Right ventricle myocardium inferior (tissue), 1 donor: ENCODE data around the gene SIN3A. TPM values are rescaled to one million over a fixed set of nuclear protein-coding genes. Genes with fewer than 3 reads are reported as not detected.
"Not testable (repeated sequence)": the region's sequence is repeated elsewhere in the genome, so short reads cannot be mapped to it uniquely, and the experiment has no call there.

Source experiments
- ATAC-seq: fragments of 200-7000 bp; cut with Tn5 transposase; one replicate; pipeline ENCODE4 v1.9.1; 2020; ENCODE audit warnings: mild to moderate bottlenecking, moderate library complexity
- DNase-seq: peaks from one replicate; pipeline ENCODE4 v3.0.0; 2021; ENCODE audit errors: missing footprints
- intact Hi-C: fragments of 100-400 bp; cut with DNase I; formaldehyde crosslinking; loops from one replicate; pipeline ENCODE4 v1.11.0; 2022
- total RNA-seq: library from RNA; stranded (reverse); fragmentation: NEBNext Ultra II Directional; extraction: Animal tissue kit (Norgen Biotek cat#: 25700); gene quantifications from one replicate; pipeline ENCODE4 v1.2.1, GENCODE V29; 2021
- donor health status: DM: no; HTN: yes; CAD: no; lungs with severe emphysema.

SIN3A gene
- total RNA-seq, 1 donor from 2014 or later, result 24.5 TPM

DNA sequence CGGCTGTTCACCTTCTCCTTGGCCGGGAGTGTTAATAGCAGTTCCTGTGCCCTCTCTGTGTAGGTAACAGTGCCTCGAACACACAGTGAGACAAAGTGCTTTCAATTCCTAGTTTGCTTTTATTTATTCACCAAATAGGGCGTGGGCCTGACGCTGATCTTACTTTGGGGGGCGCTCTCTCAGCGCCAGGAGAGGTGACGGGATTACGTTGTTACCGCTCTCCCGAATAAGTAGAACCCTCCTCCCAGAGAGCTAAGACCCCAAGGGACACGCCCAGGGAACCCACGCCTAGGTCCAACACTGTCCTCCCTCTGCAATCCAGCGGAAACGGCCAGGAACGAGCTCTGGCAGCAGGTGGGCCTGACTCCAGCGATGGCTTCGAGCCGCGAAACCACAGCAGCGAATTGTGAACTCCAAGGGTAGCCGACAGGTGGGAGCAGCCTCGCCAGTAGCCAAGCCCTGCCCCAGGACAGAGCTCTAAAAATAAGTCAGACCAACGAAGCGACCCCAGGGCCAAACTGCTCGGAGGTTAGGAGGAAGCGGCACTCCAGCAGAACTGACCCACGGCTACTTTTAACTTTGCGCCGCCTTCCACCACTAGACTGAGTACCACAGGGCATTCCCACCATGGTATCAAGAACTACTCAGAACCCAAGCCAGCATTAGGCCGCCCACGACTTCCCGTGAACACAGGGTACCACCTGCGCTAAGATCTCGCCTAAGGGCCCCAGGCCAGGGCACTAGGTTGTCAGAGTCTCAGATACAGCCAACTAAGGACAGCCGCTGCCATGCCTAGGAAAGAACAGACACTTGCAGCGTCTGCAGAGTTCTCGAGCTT lies 1.6 kb upstream of the SIN3A start:
- no peak for ATAC-seq
- DNase-seq, result no peak

DNA sequence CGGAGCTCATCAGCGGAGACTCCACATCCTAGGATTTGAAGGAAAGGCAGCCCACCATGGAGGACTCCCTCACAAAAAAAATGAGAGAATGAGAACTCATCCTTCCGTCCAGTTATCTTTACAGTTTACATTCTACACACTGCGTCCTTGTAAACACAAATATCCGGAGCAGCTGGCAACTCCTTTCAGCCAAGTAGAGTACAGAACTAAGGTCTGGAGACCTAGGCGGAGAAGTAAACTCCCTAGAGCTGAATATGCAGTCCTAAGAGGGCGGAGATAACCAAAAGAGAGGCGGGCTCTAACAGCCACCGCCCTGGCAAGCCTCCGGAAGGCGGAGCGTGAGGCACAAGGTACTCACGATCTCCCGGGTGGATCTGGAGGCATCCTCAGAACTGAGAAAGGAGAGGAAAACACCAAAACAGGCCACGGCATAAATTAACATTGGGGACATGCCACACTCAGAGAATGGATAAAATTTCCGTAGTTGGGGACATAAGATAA lies 924 bp upstream of the SIN3A start:
- peak; percentile 18 for ATAC-seq
- intact Hi-C loops, result loop anchor here (5.0 kb wide), 4 partner anchors 125 to 250 kb away; partner anchors contain the start of genes C15orf39, PTPN9, SNUPN and SNX33
- peak; percentile 92 for DNase-seq

More for the DNA sequence above, 1.6 kb upstream of the SIN3A start:
- intact Hi-C loops, result loop anchor here (5.0 kb wide), 4 partner anchors 124 to 251 kb away; partner anchors contain the start of genes C15orf39, PTPN9, SNUPN and SNX33

DNA sequence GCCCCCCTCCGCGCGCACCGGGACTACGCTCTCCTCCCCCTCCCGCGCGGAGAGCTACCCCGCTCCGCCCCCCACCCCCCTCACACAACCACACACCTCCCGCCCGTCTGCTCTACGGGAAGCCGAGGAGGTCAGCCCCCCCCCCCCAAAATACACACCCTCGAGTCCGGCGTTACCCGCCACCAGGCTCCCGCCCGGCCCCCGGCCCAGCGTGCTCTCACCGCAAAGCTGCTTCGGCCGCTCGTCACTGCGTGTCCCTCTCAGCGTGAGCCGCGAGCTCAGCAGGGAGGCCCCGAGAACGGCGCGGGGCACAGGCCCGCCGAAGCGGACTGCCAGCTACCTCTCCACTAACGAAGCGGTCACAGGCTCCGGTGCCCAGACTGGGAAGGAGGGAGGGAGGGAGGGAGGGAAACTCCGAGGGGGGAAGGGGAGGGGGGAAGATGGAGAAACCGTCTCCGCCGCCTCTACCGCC lies 252 bp downstream of the SIN3A start:
- ATAC-seq, result no peak
- peak; percentile 85 for DNase-seq
- intact Hi-C loops, result loop anchor here (2.0 to 5.0 kb wide), 5 partner anchors 82 to 249 kb away; partner anchors contain the start of genes C15orf39, MAN2C1, PTPN9 and SNUPN

DNA sequence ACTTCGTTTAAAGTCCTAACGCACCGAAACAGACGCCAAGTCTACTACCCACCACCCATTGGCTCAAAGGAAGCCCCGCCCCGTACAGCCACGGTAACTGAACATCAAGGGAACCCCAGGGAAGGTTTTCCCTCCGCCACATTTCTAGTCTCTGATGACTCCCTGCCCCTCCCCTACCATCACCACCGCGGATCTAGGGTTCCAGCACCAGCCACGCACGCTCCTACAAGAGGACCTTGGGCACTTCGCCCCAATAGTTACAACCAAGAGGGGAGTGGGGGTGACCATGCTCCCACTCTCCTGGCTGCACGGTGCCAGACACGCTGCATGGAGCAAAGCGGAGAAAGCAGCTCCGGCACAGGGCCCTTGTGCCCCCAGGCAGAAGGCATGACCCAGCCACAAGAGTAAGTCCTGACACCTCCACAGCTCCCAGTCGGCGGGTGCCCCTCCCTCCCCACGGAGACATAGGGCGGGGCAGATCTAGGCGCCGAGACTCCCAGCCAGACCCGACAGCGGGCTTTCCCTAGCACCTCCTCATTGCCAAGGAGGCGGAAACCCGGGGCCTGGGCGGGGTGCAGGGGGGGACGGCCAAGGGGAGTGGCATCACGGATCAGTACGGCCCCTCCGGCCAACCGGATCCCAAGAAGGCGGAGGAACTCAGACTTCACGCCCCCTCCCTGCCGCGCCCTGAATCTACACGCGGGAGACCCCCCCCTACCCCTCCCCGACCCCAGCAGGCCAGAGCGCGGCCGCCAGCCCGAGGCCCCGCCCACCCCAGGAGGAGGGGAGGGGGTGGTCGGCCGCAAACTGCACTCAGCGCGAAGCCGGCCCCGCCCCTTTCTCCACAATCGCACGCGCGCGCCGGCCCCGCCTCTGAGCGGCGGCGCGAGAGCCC lies 936 bp downstream of the SIN3A start:
- intact Hi-C loops, result loop anchor here (2.0 to 5.0 kb wide), 5 partner anchors 82 to 248 kb away; partner anchors contain the start of genes C15orf39, MAN2C1, PTPN9 and SNUPN
- DNase-seq (peak; percentile 98), ATAC-seq (peak; percentile 58)

DNA sequence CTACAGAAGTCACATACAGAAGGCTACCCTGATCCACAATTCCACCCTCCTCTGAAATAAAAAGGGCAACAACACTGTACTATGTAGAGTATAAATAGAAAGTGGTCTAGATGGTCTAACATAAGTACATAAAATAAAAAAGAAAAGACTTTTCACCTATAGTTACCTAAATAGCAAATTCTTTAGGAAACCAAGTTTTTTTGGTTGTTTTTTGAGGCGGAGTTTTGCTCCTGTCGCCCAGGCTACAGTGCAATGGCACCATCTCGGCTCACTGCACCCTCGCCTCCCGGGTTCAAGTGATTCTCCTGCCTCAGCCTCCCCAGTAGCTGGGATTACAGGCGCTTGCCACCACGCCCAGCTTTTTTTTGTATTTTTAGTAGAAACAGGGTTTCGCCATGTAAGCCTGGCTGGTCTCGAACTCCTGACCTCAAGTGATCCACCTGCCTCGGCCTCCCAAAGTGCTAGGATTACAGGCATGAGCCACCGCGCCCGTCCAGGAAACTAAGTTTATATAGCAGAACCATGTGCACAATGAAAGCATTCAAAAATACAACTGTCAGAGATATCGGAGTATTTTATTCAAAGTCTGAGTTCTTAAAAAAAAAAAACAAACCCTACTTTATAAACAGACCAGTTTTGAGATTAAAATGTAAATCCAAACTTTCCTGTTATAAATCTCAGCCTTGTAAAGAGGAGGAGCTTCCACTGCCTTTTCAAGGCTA lies 1.7 kb downstream of the SIN3A start:
- DNase-seq (no peak), ATAC-seq (no peak)
- intact Hi-C loops, result loop anchor here (2.0 to 5.0 kb wide), 5 partner anchors 81 to 247 kb away; partner anchors contain the start of genes C15orf39, MAN2C1, PTPN9 and SNUPN

DNA sequence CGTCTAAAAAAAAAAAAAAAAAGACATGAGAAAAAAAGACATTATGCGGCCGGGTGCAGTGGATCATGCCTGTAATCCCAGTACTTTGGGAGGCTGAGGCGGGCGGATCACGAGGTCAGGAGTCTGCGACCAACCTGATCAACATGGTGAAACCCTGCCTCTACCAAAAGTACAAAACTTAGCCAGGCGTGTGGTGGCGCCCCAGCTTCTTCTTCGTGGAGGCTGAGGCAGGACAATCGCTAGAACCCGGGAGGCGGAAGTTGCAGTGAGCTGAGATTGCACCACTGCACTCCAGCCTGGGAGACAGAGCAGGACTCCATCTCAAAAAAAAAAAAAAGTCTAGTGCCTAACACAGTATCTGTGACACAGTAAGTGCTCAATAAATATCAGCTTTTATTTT lies 3.3 kb downstream of the SIN3A start:
- peak; percentile 71 for DNase-seq
- ATAC-seq, intact Hi-C loops: not testable (repeated sequence)

DNA sequence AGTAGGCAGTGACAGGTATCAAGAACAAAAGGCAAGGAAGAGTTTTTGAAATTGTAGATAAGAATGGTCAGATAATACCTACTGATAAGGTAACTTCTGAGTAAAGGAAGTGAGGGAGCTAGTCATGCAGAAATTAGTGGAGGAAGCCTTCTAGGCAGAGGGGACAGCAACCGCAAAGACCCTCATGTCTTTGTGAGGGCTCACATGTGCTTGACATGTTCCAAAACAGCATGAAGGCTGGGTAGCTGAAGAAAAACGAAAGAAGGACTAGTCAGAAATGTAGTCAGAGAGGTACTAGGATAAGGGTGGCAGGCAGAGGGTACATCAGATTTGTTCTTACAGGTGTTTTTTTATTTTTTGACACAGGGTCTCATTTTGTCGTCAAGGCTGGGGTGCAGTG lies 5.3 kb downstream of the SIN3A start:
- intact Hi-C loops, result no loop called here
- no peak for ATAC-seq

DNA sequence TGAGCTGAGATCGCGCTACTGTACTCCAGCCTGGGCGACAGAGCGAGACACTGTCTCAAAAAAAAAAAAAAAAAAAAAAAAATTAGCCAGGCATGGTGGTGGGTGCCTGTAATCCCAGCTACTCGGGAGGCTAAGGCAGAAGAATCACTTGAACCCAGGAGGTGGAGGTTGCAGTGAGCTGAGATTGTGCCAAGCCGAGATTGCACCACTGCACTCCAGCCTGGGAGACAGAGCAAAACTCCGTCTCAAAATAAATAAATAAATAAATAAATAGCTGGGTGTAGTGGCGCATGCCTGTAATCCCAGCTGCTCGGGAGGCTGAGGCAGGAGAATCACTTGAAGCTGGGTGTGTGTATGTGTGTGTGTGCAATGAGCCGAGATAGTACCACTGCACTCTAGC lies 6.2 kb downstream of the SIN3A start:
- DNase-seq, ATAC-seq, intact Hi-C loops: not testable (repeated sequence)

More for the DNA sequence above, 5.3 kb downstream of the SIN3A start:
- DNase-seq, result no peak

DNA sequence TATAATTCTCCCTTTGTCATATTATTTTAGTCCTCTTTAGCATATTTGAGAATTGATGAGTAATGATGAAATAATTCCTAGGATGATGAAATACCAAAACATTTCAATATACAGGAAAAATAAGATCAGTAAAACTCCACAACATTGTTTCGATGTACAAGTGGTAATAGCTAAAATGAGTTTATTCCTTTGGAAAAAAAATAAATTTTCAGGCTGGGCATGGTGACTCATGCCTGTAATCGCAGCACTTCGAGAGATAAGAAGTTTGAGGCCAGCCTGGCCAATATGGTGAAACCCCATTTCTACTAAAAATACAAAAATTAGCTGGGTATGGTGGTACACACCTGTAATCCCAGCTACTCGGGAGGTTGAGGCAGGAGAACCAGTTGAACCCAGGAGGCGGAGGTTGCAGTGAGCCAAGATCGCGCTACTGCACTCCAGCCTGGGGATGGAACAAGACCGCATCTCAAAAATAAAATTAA lies 7.5 kb downstream of the SIN3A start:
- DNase-seq, intact Hi-C loops, ATAC-seq: not testable (repeated sequence)

DNA sequence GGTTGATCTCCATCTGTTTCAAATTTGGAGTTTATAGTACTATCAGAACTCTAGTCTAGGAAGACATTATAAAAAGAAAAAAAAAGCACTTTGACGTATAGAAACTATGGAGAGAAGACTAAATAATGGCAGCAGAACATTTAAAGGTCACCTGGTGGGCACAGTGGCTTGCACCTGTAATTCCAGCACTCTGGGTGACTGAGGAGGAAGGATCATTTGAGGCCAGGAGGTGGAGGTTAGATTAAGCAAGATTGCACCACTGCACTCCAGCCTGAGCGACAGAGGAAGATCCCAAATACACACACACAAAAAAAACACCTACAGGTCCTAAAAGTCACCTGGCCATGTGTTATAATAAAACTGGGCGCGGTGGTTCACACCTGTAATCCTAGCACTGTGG lies 13.8 kb downstream of the SIN3A start:
- ATAC-seq (no peak), DNase-seq (no peak)
- intact Hi-C loops, result no loop called here

DNA sequence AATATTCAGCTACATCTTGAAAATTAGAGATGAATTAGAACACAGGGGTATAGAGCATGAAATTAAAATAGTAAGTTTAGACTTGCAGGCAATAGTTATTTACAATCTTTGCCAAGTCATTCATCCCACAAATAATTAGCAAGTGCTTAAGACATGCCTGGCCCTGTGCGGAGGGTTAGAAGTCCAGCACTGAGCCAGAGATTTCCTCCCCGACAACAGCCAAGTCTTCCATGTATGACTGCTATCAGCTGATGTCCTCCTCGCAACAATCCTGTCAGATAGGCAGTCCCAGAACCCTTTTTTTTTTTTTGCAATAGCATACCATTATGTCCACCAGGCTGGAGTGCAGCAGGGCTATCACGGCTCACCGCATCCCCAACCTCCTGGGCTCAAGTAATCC lies 14.6 kb downstream of the SIN3A start:
- no peak for DNase-seq
- intact Hi-C loops, result no loop called here
- ATAC-seq, result no peak

DNA sequence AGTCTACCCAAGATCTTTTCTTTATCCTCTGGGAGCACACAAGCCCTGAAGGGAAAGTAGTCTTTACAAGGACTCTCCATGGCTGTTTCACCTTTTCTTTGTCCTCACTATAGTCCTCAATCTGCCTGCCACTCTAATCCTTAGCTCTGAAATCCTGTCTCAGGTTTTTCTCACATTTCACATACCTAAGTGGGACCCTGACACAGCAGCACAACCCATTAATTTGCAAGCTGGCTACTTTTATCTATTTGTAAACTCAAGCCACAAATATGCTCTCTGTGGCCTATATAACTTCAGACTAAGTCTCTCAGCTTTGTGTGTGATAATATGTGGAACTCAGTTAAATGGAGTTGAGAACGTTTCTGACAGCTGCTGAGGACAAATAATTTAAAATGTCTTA lies 19.8 kb downstream of the SIN3A start:
- no peak for DNase-seq
- ATAC-seq, result no peak
- intact Hi-C loops, result no loop called here

DNA sequence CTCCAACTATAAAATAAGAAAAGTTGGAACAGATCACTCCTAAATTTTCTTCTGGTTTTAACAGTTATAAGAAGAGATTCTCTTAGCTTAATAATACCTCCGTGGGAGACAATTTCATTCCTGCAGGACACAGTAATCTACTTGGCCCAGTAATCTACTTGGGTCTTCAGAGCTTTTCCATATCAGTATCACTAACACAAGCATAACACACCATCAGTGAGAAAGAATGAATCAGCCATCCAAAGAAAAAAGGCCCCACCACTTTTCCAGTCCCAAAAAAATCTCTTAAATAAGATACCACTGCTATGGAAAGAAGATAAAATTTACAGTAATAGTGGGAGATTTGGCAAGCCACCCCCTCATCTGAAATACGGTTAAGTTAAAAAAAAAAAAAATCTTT lies 20.2 kb downstream of the SIN3A start:
- no peak for ATAC-seq
- intact Hi-C loops, result no loop called here
- no peak for DNase-seq

DNA sequence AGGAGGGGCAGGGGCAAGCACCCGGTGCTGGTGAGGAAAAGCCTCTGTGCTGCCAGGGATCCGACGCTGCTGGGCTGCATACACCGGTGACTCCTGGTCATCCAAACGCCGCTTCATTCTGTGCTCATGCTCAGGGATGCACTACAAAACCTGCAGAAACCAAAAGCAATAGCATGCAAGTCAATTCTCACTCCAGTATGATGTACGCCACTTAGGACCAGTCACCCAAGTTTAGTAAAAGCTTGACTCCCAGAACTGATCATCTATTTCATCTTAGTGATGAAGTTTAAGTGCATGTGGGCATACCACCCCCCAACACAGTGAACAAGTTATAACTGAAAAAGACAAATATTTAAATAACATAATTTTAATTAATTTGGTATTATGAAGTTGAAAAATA lies 21.2 kb downstream of the SIN3A start:
- no peak for DNase-seq
- intact Hi-C loops, result no loop called here
- no peak for ATAC-seq

DNA sequence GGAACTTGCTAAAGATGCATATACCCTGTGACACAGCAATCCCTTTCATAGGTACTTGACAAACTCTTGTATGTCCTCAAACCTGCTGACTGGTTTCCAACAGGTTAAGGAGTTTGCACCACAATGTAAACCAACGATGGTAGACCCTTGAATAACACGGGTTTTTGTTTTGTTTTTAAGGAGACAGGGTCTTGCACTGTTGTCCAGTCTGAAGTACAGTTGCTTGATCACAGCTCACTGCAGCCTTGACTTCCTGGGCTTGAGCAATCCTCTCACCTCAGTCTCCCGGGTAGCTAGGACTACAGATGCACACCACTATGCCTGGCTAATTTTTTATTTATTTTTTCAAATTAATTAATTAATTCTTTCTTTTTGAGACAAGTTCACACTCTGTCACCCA lies 23.3 kb downstream of the SIN3A start:
- intact Hi-C loops, result no loop called here
- ATAC-seq (no peak), DNase-seq (no peak)

DNA sequence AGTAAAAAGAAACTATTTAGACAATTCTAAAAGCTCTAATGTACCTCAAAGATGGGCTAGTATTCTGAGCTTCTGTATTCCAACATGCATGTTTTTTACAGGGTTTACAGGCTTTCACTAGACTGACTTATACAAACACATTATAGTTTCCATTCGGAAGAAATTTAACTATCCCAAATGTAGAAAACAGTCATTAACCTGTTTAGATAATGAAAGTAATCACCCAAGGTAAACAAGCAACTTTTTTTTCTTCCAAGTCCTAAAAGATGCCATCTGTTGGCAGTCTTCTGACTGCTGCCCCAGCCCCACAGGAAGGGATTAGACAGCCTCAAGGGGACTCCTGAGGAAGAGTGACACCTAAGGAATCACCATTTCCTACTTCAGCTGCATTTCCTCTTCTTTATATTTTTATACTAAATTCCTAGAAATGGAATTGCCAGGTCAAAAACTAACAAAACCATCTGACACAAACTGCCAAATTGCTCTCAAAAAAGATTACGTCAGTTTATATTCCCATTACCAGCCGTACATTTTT lies 25.5 kb downstream of the SIN3A start:
- ATAC-seq (no peak), DNase-seq (no peak)
- intact Hi-C loops, result no loop called here

DNA sequence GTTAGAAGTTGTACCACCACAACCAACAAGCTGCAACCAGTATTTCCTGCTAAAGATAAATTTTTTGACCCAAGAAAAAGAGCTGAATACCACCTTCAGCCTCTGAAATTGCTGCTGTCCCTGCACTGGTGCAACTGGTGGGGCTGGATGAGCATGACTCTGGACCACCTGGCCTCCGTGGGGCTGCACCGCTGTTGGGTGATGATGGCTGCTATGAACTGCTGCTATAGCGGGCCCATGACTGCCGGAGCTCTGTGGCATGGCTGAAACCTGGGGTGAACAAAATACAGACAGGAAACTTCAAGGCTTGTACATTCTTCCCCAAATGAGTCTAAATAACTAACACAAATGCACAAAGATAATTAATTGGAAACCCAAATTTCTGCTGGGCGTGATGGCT lies 28.9 kb downstream of the SIN3A start:
- intact Hi-C loops, result no loop called here
- no peak for DNase-seq

DNA sequence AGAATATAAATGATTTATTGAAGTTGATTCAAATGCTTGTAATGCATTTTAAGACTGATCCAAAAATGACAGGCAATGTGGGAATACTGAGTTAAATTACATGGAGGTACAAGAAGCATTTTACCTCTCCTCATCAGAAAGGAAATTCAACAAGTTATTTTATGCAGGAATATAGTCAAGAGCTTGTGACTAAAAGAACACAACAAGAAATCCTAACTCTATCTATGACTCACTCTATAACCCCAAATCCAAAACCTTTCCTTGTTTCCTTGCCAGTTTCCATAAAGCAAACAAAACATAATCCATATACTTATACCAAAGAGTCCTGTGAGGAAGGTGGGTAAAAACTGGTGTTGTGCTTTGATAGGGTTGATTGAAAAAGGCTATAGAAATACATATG lies 30.8 kb downstream of the SIN3A start:
- intact Hi-C loops, result no loop called here
- ATAC-seq (no peak), DNase-seq (no peak)

More for the DNA sequence above, 28.9 kb downstream of the SIN3A start:
- ATAC-seq, result no peak
